ENCODE data around the gene RNPEPL1. TPM values are rescaled to one million over a fixed set of nuclear protein-coding genes. Genes with fewer than 3 reads are reported as not detected.
A peak's percentile ranks its signal among the peaks of the same experiment; 100 is the strongest.

Gene RNPEPL1
- total RNA-seq, 4 donors from 2014 or later = 31.9 to 124 (median 99.6) TPM

DNA sequence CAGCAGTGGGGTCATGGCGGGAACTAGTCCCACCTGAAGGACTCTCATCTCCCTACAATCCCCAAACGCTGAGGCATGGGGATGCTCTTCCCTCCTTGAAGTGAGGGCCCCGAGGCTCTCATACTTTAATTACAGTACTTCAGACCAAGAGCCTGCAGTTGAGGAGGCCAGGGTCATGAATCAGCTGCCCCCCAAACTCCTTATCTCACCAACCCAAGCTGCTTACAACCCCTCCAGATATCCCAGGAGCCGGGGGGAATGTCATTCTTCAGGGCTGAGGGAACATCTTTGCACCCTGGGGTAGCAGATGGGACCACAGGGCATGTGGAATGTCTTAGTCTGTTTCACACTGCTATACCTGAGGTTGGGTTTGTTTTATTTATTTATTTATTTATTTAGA is 15.5 kb downstream of the RNPEPL1 start:
- DNase-seq = no peak
- intact Hi-C loops (cut with DNase I; ENCODE audit: low total_unique reads) (loop anchor here (10.0 kb wide), 3 partner anchors 251 to 1051 kb away; partner anchors contain the start of genes ATG4B, NDUFA10 and THAP4), in situ Hi-C loops (cut with MboI; ENCODE audit: low sequenced_read_pairs in 4 of 4) (no loop called here)
- Histone ChIP-seq H3K27ac (no peak overlapping the region), H3K27me3 (no peaks in the 10 kb centered on the region), H3K9me3 (no peaks in the 10 kb centered on the region), H3K36me3 (no peaks in the 10 kb centered on the region), H3K4me1 (peaks cover 32 to 39% of the 10 kb centered on the region in 2 donors), H3K4me3 (no peak overlapping the region)
- no peak for ATAC-seq
- TF ChIP-seq, protein P1, sequence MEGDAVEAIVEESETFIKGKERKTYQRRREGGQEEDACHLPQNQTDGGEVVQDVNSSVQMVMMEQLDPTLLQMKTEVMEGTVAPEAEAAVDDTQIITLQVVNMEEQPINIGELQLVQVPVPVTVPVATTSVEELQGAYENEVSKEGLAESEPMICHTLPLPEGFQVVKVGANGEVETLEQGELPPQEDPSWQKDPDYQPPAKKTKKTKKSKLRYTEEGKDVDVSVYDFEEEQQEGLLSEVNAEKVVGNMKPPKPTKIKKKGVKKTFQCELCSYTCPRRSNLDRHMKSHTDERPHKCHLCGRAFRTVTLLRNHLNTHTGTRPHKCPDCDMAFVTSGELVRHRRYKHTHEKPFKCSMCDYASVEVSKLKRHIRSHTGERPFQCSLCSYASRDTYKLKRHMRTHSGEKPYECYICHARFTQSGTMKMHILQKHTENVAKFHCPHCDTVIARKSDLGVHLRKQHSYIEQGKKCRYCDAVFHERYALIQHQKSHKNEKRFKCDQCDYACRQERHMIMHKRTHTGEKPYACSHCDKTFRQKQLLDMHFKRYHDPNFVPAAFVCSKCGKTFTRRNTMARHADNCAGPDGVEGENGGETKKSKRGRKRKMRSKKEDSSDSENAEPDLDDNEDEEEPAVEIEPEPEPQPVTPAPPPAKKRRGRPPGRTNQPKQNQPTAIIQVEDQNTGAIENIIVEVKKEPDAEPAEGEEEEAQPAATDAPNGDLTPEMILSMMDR (IDR thresholded peaks at IDR 0.05 in 4 of 5, conservative IDR thresholded peaks at IDR 0.05 in 1 of 5) = no peak
- TF ChIP-seq POLR2A (IDR thresholded peaks at IDR 0.05) = no peak

DNA sequence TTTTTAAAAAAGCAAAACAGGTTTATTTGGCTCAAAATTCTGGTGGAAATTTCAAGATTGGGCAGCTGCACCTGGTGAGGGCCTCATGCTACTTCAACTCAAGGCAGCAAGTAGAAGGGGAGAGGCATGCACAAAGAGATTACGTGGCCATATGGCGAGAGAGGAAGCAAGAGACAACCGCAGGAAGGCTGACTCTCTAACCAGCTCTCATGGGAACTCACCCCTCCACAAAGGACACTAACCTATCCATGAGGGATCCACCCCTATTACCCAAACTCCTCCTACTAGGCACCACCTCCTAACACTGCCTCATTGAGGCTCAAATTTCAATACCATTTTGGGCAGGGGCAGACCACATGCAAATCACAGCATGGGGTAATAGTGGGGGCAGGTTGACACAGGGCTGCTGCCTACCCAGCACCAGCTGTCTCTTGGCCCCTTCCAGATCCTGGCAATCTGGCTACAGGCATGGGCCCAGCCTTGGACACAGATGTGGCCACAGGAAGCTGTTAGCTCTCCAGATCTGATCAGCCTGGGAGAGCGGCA is 16.3 kb downstream of the RNPEPL1 start:
- H3K9me3 ChIP-seq = no peaks in the 10 kb centered on the region
- TF ChIP-seq, protein P1 (IDR thresholded peaks at IDR 0.05 in 4 of 5, conservative IDR thresholded peaks at IDR 0.05 in 1 of 5) = no peak
- TF ChIP-seq POLR2A (IDR thresholded peaks at IDR 0.05) = peak in 1 of 2 donors; percentile 31
- intact Hi-C loops (cut with DNase I; ENCODE audit: low total_unique reads) (loop anchor here (5.0 to 10.0 kb wide), 4 partner anchors 250 to 1050 kb away; partner anchors contain the start of genes ATG4B, NDUFA10, SNED1 and THAP4), in situ Hi-C loops (cut with MboI; ENCODE audit: low sequenced_read_pairs in 4 of 4) (no loop called here)
- H3K27ac ChIP-seq = peak overlapping the region; percentile 91 to 98 (median 96)
- H3K4me1 ChIP-seq = peaks cover 32 to 39% of the 10 kb centered on the region in 2 donors
- peak in 1 of 2 donors; percentile 22 for ATAC-seq
- no peaks in the 10 kb centered on the region for H3K27me3 ChIP-seq
- no peaks in the 10 kb centered on the region for H3K36me3 ChIP-seq
- DNase-seq = peak in 1 of 2 donors; percentile 68
- H3K4me3 ChIP-seq = peak overlapping the region; percentile 74 to 98 (median 92)

DNA sequence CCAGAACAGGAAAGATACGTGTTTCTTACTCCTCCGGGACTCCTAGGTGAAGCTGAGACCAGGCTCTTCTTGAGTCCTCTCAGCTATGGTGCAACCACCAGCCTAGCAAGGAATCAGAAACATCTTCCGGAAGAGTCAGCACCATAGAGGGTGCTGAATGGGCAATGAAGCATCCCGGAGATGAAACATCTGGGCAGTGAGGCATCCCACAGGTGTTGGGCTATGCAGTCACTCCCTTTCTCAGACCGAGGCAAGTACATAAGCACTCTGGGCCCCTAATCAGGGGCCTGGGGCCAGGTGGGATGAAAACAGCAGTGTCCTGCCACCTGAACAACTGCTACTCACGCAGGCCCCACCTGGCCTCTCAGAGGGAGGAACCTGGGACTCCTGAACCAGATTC is 16.8 kb downstream of the RNPEPL1 start:
- in situ Hi-C loops (cut with MboI; ENCODE audit: low sequenced_read_pairs in 4 of 4) (no loop called here), intact Hi-C loops (cut with DNase I; ENCODE audit: low total_unique reads) (loop anchor here (5.0 to 10.0 kb wide), 4 partner anchors 250 to 1050 kb away; partner anchors contain the start of genes ATG4B, NDUFA10, SNED1 and THAP4)
- Histone ChIP-seq H3K27me3 (no peaks in the 10 kb centered on the region), H3K27ac (peak overlapping the region; percentile 91 to 98 (median 96)), H3K36me3 (no peaks in the 10 kb centered on the region), H3K9me3 (no peaks in the 10 kb centered on the region), H3K4me1 (peaks cover 32 to 39% of the 10 kb centered on the region in 2 donors), H3K4me3 (peak overlapping the region; percentile 74 to 98 (median 92))
- DNase-seq (no peak), ATAC-seq (no peak)
- TF ChIP-seq, protein P1 (IDR thresholded peaks at IDR 0.05 in 4 of 5, conservative IDR thresholded peaks at IDR 0.05 in 1 of 5) = no peak

DNA sequence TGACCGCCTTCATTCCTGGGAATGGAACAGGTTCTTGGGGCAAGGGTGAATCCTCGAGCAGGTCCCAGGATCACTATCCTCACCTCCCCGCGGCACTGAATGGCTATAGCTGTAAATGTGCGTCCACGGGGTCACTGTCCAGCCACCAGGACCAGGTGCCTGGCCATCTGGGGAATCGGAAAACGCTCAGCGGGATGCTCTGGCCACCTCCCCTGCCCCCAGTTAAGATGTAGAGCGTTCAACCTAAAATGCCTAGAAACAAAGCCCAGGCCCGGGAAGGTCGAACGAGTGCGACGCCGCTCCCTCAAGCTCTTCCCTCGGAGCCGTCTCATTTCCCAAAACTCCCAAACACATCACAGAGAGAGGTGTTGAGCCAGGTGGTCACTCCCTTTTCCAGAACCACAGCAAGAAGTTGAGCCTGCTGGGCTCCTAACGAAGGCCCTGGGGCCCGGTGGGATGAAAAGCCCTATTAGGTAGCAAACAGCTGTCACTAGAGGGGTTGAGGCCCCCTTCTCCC is 17.5 kb downstream of the RNPEPL1 start:
- no peaks in the 10 kb centered on the region for H3K9me3 ChIP-seq
- TF ChIP-seq POLR2A (IDR thresholded peaks at IDR 0.05) = no peak
- TF ChIP-seq, protein P1 (IDR thresholded peaks at IDR 0.05 in 4 of 5, conservative IDR thresholded peaks at IDR 0.05 in 1 of 5) = no peak
- peaks cover 0 to 1% of the 10 kb centered on the region in 2 donors for H3K36me3 ChIP-seq
- peak overlapping the region; percentile 74 to 98 (median 92) for H3K4me3 ChIP-seq
- in situ Hi-C loops (cut with MboI; ENCODE audit: low sequenced_read_pairs in 4 of 4) = no loop called here
- DNase-seq = no peak
- no peaks in the 10 kb centered on the region for H3K27me3 ChIP-seq
- H3K4me1 ChIP-seq = peaks cover 32 to 35% of the 10 kb centered on the region in 2 donors
- H3K27ac ChIP-seq = peak overlapping the region; percentile 91 to 98 (median 96)
- no peak for ATAC-seq
- intact Hi-C loops (cut with DNase I; ENCODE audit: low total_unique reads) = loop anchor here (1.0 to 10.0 kb wide), 6 partner anchors 19 to 1049 kb away; partner anchors contain the start of genes ATG4B, DUSP28, NDUFA10 and SNED1

All from gastrocnemius medialis (tissue), 4 donors.